Activated naive CD4-positive, alpha-beta T cell treated with anti-CD3 and anti-CD28 coated beads, Interleukin-2, amount 50 U/mL, for 72 hours (primary cell): Measurements from ENCODE around the gene VAMP4. TPM values are rescaled to one million over a fixed set of nuclear protein-coding genes. Genes with fewer than 3 reads are reported as not detected.

ENCODE experiments used
- total RNA-seq, 2 donors: library from RNA; stranded (reverse); gene quantifications; one replicate each; pipeline ENCODE4 v1.2.3, GENCODE V29; 2022

Gene VAMP4
- total RNA-seq, 2 donors from 2014 or later, result 6.8 to 11.9 TPM

Other genes with a start within 250 kb of the VAMP4 start
- under 1 TPM in 1 of 2 donors, not detected in 1; 0.23 TPM for gene MYOCOS, start 119.8 kb downstream of the VAMP4 start, total RNA-seq
- gene MYOC, start 89.4 kb downstream of the VAMP4 start, total RNA-seq, result not detected
- 10 to 100 TPM; 53.0 to 57.4 TPM for gene METTL13, start 39.6 kb upstream of the VAMP4 start, total RNA-seq
- gene DNM3, start 99.4 kb upstream of the VAMP4 start, total RNA-seq, result 1 to 10 TPM; 2.6 to 4.5 TPM